Subcutaneous abdominal adipose tissue (tissue), 5 donors: ENCODE measurements around the gene NTM.

Source experiments
- H3K27ac ChIP-seq: one replicate; pipeline ENCODE4 v1.7.0; 2013; ENCODE audit warnings: low read depth, mild to moderate bottlenecking, inconsistent platforms, low read length, moderate library complexity
- H3K27me3 ChIP-seq, 5 donors: one replicate each; pipeline ENCODE4 v1.7.0; 2013; ENCODE audit warnings: low read length in 5 of 5, inconsistent platforms in 1 of 5; ENCODE audit not compliant: control insufficient read depth in 5 of 5, insufficient read depth in 4 of 5
- H3K36me3 ChIP-seq, 5 donors: one replicate each; pipeline ENCODE4 v1.7.0; 2013; ENCODE audit warnings: low read length in 5 of 5; ENCODE audit not compliant: control insufficient read depth in 5 of 5, insufficient read depth in 5 of 5
- H3K4me1 ChIP-seq, 5 donors: one replicate each; pipeline ENCODE4 v1.7.0; 2013; ENCODE audit warnings: low read length in 5 of 5, mild to moderate bottlenecking in 3 of 5, moderate library complexity in 1 of 5; ENCODE audit not compliant: control insufficient read depth in 5 of 5, insufficient read depth in 5 of 5
- H3K4me3 ChIP-seq, 5 donors: one replicate each; pipeline ENCODE4 v1.7.0; 2013; ENCODE audit warnings: low read length in 5 of 5, low read depth in 1 of 5
- H3K9ac ChIP-seq, 5 donors: one replicate each; pipeline ENCODE4 v1.7.0; 2013; ENCODE audit warnings: low read length in 5 of 5, mild to moderate bottlenecking in 4 of 5, moderate library complexity in 3 of 5
- H3K9me3 ChIP-seq, 5 donors: one replicate each; pipeline ENCODE4 v1.7.0; 2013; ENCODE audit warnings: low read length in 5 of 5; ENCODE audit not compliant: control insufficient read depth in 5 of 5
- donor health status: healthy.
- donor health status: healthy.
- donor health status: healthy.
- donor health status: healthy.
- donor health status: healthy.

NTM gene

GRCh38 chr11:131840545-131840944 lies 470.1 kb downstream of the NTM start:
- Histone ChIP-seq H3K4me1 (peaks cover 0 to 8% (median 5%) of the 10 kb centered on the region in 5 donors), H3K4me3 (no peak overlapping the region), H3K9ac (no peak overlapping the region), H3K9me3 (no peaks in the 10 kb centered on the region), H3K36me3 (no peaks in the 10 kb centered on the region), H3K27me3 (peaks cover 0 to 2% (median 0%) of the 10 kb centered on the region in 5 donors), H3K27ac (no peak overlapping the region)

- H3K9ac ChIP-seq, result no peak overlapping the region
- no peaks in the 10 kb centered on the region for H3K36me3 ChIP-seq
- H3K27me3 ChIP-seq, result peaks cover 0 to 2% (median 0%) of the 10 kb centered on the region in 5 donors
- no peak overlapping the region for H3K27ac ChIP-seq
- no peak overlapping the region for H3K4me3 ChIP-seq
- no peaks in the 10 kb centered on the region for H3K9me3 ChIP-seq
- peaks cover 0 to 8% (median 5%) of the 10 kb centered on the region in 5 donors for H3K4me1 ChIP-seq
Observed at GRCh38 chr11:131841028-131841427, 470.6 kb downstream of the NTM start.

DNA sequence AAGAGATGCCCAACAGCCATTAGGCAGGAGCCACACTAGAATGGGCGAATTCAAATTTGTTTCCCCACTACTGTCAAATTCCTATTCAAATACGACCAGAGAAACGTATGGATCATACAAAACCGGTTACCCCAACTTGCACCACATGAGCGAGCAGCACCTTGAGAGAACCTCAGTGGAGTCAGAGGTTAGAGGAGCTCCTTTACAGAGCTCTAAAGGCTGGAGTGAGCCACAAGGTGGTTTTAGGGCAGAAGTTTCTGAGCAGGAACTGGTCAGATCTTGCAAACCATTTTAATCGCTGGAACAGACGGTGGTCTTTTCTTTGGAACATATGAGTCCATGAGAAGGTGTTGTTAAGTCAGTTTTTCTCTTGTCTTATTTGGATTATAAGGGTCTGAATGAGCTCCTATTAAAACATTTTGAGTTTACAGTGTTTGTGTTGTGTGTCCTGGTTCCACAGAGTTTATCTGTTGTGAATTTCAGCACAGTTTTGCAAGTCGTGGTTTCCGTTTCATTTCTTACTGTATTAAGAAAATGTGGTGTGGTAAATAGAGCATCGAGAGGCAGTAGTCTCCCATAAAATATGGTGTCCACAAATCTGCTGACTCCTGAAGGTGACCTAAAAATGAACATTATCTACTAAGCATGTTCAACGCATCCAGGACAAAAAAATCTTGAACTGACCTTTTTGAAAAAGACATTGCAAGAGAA lies 471.7 kb downstream of the NTM start:
- Histone ChIP-seq H3K9ac (no peak overlapping the region), H3K27me3 (peaks cover 0 to 2% (median 0%) of the 10 kb centered on the region in 5 donors), H3K9me3 (no peaks in the 10 kb centered on the region), H3K27ac (no peak overlapping the region), H3K36me3 (no peaks in the 10 kb centered on the region), H3K4me1 (peaks cover 0 to 8% (median 5%) of the 10 kb centered on the region in 5 donors), H3K4me3 (no peak overlapping the region)

GRCh38 chr11:131845255-131845654 lies 474.8 kb downstream of the NTM start:
- H3K36me3 ChIP-seq, result no peaks in the 10 kb centered on the region
- H3K4me1 ChIP-seq, result peaks cover 0 to 8% (median 5%) of the 10 kb centered on the region in 5 donors
- H3K27me3 ChIP-seq, result peaks cover 0 to 2% (median 0%) of the 10 kb centered on the region in 5 donors
- no peak overlapping the region for H3K27ac ChIP-seq
- H3K9ac ChIP-seq, result no peak overlapping the region
- no peaks in the 10 kb centered on the region for H3K9me3 ChIP-seq
- no peak overlapping the region for H3K4me3 ChIP-seq

GRCh38 chr11:131849485-131849884 lies 479.1 kb downstream of the NTM start:
- no peaks in the 10 kb centered on the region for H3K9me3 ChIP-seq
- H3K4me1 ChIP-seq, result peaks cover 0 to 3% (median 0%) of the 10 kb centered on the region in 5 donors
- H3K27ac ChIP-seq, result no peak overlapping the region
- H3K4me3 ChIP-seq, result no peak overlapping the region
- no peaks in the 10 kb centered on the region for H3K36me3 ChIP-seq
- H3K9ac ChIP-seq, result no peak overlapping the region
- H3K27me3 ChIP-seq, result no peaks in the 10 kb centered on the region

- Histone ChIP-seq H3K9ac (no peak overlapping the region), H3K9me3 (no peaks in the 10 kb centered on the region), H3K36me3 (no peaks in the 10 kb centered on the region), H3K4me1 (peaks cover 0 to 3% (median 0%) of the 10 kb centered on the region in 5 donors), H3K4me3 (no peak overlapping the region), H3K27ac (no peak overlapping the region), H3K27me3 (no peaks in the 10 kb centered on the region)
Observed at GRCh38 chr11:131850507-131850906, 480.1 kb downstream of the NTM start.

DNA sequence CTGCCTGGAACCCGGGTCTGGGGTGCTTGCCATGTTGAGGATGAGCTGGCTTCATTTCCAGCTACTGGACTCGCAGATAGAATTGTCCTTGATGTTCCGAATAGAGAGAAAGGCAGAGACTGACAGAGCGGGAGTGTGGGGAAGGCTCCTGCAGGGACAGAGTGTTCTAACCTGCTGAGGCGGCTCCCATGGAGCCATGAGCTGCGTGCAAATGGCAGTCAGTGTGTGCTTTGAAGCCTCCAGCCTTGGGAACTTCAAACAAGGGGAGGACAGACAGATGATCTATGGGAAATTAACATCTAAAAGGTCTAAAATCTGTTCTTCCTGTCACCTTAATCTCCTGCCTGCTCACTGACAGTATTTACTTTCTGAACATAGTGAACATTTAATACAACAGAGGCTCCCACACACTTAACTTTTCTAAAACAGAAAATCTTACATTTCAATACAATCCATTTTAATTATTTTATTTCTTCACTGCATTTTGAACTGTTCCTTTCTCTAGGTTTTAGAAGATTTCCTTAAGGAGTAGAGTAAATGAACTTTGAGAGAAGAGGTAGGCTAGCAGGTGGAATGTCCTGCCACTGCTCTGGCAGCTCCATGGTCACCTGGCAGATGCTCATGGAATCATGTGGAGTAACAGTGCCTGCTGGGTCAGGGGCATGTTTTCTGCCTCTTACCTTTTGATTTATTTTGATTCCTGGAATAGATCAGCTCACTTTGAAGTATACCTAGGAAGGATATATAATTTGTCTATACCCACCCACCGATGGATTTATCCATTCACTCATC lies 481.7 kb downstream of the NTM start:
- Histone ChIP-seq H3K4me3 (no peak overlapping the region), H3K36me3 (no peaks in the 10 kb centered on the region), H3K27ac (no peak overlapping the region), H3K9ac (no peak overlapping the region), H3K9me3 (no peaks in the 10 kb centered on the region), H3K4me1 (peaks cover 0 to 3% (median 0%) of the 10 kb centered on the region in 5 donors), H3K27me3 (no peaks in the 10 kb centered on the region)

GRCh38 chr11:131852757-131853156 lies 482.3 kb downstream of the NTM start:
- no peaks in the 10 kb centered on the region for H3K27me3 ChIP-seq
- H3K9me3 ChIP-seq, result no peaks in the 10 kb centered on the region
- no peak overlapping the region for H3K9ac ChIP-seq
- H3K27ac ChIP-seq, result no peak overlapping the region
- H3K4me1 ChIP-seq, result peaks cover 0 to 3% (median 0%) of the 10 kb centered on the region in 5 donors
- H3K36me3 ChIP-seq, result no peaks in the 10 kb centered on the region
- H3K4me3 ChIP-seq, result no peak overlapping the region

DNA sequence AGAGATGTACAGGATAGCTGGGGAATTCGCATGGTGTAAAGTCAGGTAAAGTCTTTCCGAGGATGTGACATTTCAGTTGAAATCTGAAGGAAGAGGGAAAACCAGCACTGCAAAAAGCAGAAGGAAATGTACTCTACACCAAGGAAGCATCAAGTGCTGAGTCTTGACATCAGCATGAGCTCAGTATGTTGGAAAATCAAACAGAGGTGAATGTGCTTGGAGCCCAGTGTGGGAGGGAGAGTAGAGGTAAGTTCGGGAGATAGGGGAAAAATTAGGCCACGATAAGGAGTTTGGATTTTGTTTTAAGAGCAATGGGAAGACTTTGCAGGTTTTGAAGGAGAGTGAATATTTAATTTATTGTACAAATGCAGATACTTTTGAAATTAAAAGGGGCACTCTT lies 484.0 kb downstream of the NTM start:
- H3K4me3 ChIP-seq, result no peak overlapping the region
- H3K9ac ChIP-seq, result no peak overlapping the region
- H3K4me1 ChIP-seq, result no peaks in the 10 kb centered on the region
- H3K9me3 ChIP-seq, result no peaks in the 10 kb centered on the region
- H3K27me3 ChIP-seq, result no peaks in the 10 kb centered on the region
- no peaks in the 10 kb centered on the region for H3K36me3 ChIP-seq
- H3K27ac ChIP-seq, result no peak overlapping the region

- H3K9me3 ChIP-seq, result no peaks in the 10 kb centered on the region
- H3K9ac ChIP-seq, result no peak overlapping the region
- H3K36me3 ChIP-seq, result no peaks in the 10 kb centered on the region
- no peaks in the 10 kb centered on the region for H3K27me3 ChIP-seq
- no peaks in the 10 kb centered on the region for H3K4me1 ChIP-seq
- no peak overlapping the region for H3K27ac ChIP-seq
- H3K4me3 ChIP-seq, result no peak overlapping the region
Observed at GRCh38 chr11:131855320-131855719, 484.9 kb downstream of the NTM start.
